ENCODE measurements around the gene TERB2.

- no peak for TF ChIP-seq CTCF (optimal IDR thresholded peaks at IDR 0.05 in 1 of 3, IDR thresholded peaks at IDR 0.05 in 1 of 3, conservative IDR thresholded peaks at IDR 0.05 in 1 of 3; ENCODE audit: extremely low read depth in 1 of 3, insufficient read depth in 2 of 3, low read length in 3 of 3)
- no peak for TF ChIP-seq EZH2 (IDR thresholded peaks at IDR 0.05; ENCODE audit: low read length)
Observed at GRCh38 chr15:45021348-45021747, 64.9 kb downstream of the TERB2 start.
